Esophagus squamous epithelium (tissue), 4 donors: Measurements from ENCODE around the gene RPL13A.

ENCODE experiments used
- CTCF ChIP-seq, 6 experiments: fragments of 450-650 bp in 4 of 6; fragments of 200-600 bp in 2 of 6; sonication (generic) in 2 of 6; IDR thresholded peaks; one replicate each; pipeline ENCODE4 v1.5.1; 2016 to 2019; ENCODE audit warnings: antibody characterized with exemption in 6 of 6, mild to moderate bottlenecking in 4 of 6, moderate library complexity in 4 of 6
- POLR2A ChIP-seq, 4 donors: fragments of 450-650 bp; IDR thresholded peaks; one replicate each; pipeline ENCODE4 v1.6.1; 2017; ENCODE audit warnings: antibody characterized with exemption in 4 of 4, mild to moderate bottlenecking in 4 of 4, moderate library complexity in 3 of 4

DNA sequence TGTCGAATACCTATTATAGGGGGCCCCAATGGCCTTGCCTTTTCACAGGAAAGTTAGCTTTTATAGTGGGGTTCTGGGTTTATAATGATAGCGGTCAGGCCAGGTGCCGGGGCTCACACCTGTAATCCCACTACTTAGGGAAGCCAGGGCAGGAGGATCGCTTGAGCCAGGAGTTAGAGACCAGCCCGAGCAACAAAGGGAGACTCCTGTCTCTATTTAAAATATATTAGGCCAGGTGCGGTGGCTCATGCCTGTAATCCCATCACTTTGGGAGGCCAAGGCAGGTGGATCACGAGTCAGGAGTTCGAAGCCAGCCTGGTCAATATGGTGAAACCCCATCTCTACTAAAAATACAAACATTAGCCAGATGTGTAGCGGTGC, 16.2 kb downstream of the RPL13A start:
- TF ChIP-seq CTCF (IDR thresholded peaks at IDR 0.05) (no peak), POLR2A (IDR thresholded peaks at IDR 0.05) (no peak)
